Liver (tissue), 9 donors: ENCODE data around the gene RANBP3. TPM values are rescaled to one million over a fixed set of nuclear protein-coding genes. Genes with fewer than 3 reads are reported as not detected.

Source experiments
- DNase-seq: peaks from one replicate; pipeline ENCODE4 v3.0.0-alpha.2; 2017; ENCODE audit warnings: low spot score
- H3K27ac ChIP-seq, 2 donors: one replicate each; pipeline ENCODE4 v1.7.0; 2013; ENCODE audit warnings: inconsistent platforms in 2 of 2, low read length in 2 of 2, control low read depth in 1 of 2, low read depth in 1 of 2, mild to moderate bottlenecking in 1 of 2
- H3K27me3 ChIP-seq, 4 donors: one replicate each; pipeline versions ENCODE4 v1.6.1 to v1.7.0; 2013; ENCODE audit warnings: low read length in 3 of 4, inconsistent platforms in 1 of 4, mild to moderate bottlenecking in 1 of 4, moderate library complexity in 1 of 4; ENCODE audit not compliant: control insufficient read depth in 4 of 4, insufficient read depth in 4 of 4
- H3K36me3 ChIP-seq, 4 donors: one replicate each; pipeline versions ENCODE4 v1.6.1 to v1.7.0; 2013; ENCODE audit warnings: low read length in 3 of 4, mild to moderate bottlenecking in 3 of 4, low read depth in 1 of 4, moderate library complexity in 1 of 4; ENCODE audit not compliant: control insufficient read depth in 4 of 4, insufficient read depth in 3 of 4
- H3K4me1 ChIP-seq, 4 donors: one replicate each; pipeline versions ENCODE4 v1.6.1 to v1.7.0; 2013; ENCODE audit warnings: low read length in 3 of 4, mild to moderate bottlenecking in 3 of 4, moderate library complexity in 1 of 4; ENCODE audit not compliant: control insufficient read depth in 4 of 4, insufficient read depth in 4 of 4
- H3K4me3 ChIP-seq, 3 donors: one replicate each; pipeline versions ENCODE4 v1.6.1 to v1.7.0; 2013; ENCODE audit warnings: low read length in 3 of 3, control low read depth in 1 of 3, low read depth in 1 of 3, mild to moderate bottlenecking in 1 of 3
- H3K9ac ChIP-seq, 2 donors: one replicate each; pipeline ENCODE4 v1.7.0; 2013; ENCODE audit warnings: low read length in 2 of 2, mild to moderate bottlenecking in 2 of 2, moderate library complexity in 2 of 2, control low read depth in 1 of 2, low read depth in 1 of 2
- H3K9me3 ChIP-seq, 4 donors: one replicate each; pipeline versions ENCODE4 v1.6.1 to v1.7.0; 2013; ENCODE audit warnings: low read length in 3 of 4; ENCODE audit not compliant: control insufficient read depth in 4 of 4
- ATF3 ChIP-seq: IDR thresholded peaks from 2 replicates; pipeline ENCODE4 v1.6.1; 2016; ENCODE audit warnings: antibody characterized with exemption
- CTCF ChIP-seq: fragments of 150-350 bp; IDR thresholded peaks from 2 replicates; pipeline ENCODE4 v1.5.1; 2017; ENCODE audit warnings: improper control_type of control experiment, low read depth, low read length; ENCODE audit not compliant: missing input control
- EGR1 ChIP-seq, 2 donors: IDR thresholded peaks; 2 replicates each; pipeline ENCODE4 v1.6.1; 2016 to 2018; ENCODE audit warnings: antibody characterized with exemption in 2 of 2, low read depth in 2 of 2
- FOXA1 ChIP-seq: IDR thresholded peaks from 2 replicates; pipeline ENCODE4 v1.6.1; 2016; ENCODE audit warnings: antibody characterized with exemption
- FOXA2 ChIP-seq: IDR thresholded peaks from 2 replicates; pipeline ENCODE4 v1.6.1; 2016; ENCODE audit warnings: antibody characterized with exemption
- GABPA ChIP-seq, 2 donors: IDR thresholded peaks in 1 of 2; conservative IDR thresholded peaks in 1 of 2; 2 replicates each; pipeline ENCODE4 v1.6.1; 2016; ENCODE audit warnings: antibody characterized with exemption in 2 of 2, mild to moderate bottlenecking in 1 of 2, moderate library complexity in 1 of 2
- HNF4A ChIP-seq, 2 donors: conservative IDR thresholded peaks; 2 replicates each; pipeline ENCODE4 v1.6.1; 2016; ENCODE audit warnings: antibody characterized with exemption in 2 of 2, mild to moderate bottlenecking in 2 of 2
- HNF4G ChIP-seq: IDR thresholded peaks from 2 replicates; pipeline ENCODE4 v1.6.1; 2016; ENCODE audit warnings: antibody characterized with exemption
- JUND ChIP-seq, 2 donors: IDR thresholded peaks; 2 replicates each; pipeline ENCODE4 v1.6.1; 2016; ENCODE audit warnings: antibody characterized with exemption in 2 of 2
- NR2F2 ChIP-seq: IDR thresholded peaks from 2 replicates; pipeline ENCODE4 v1.6.1; 2016; ENCODE audit warnings: antibody characterized with exemption
- RAD21 ChIP-seq, 2 donors: IDR thresholded peaks; 2 replicates each; pipeline ENCODE4 v1.6.1; 2016; ENCODE audit warnings: antibody characterized with exemption in 2 of 2, mild to moderate bottlenecking in 2 of 2
- REST ChIP-seq: IDR thresholded peaks from 2 replicates; pipeline ENCODE4 v1.6.1; 2016; ENCODE audit warnings: antibody characterized with exemption, mild to moderate bottlenecking
- RXRA ChIP-seq, 2 donors: IDR thresholded peaks; 2 replicates each; pipeline ENCODE4 v1.6.1; 2017 to 2018; ENCODE audit warnings: antibody characterized with exemption in 2 of 2, mild to moderate bottlenecking in 1 of 2
- SP1 ChIP-seq: IDR thresholded peaks from 2 replicates; pipeline ENCODE4 v1.6.1; 2018; ENCODE audit warnings: antibody characterized with exemption, mild to moderate bottlenecking
- YY1 ChIP-seq: IDR thresholded peaks from 2 replicates; pipeline ENCODE4 v1.6.1; 2016; ENCODE audit warnings: antibody characterized with exemption, mild to moderate bottlenecking
- ZBTB33 ChIP-seq: IDR thresholded peaks from 2 replicates; pipeline ENCODE4 v1.6.1; 2016; ENCODE audit warnings: antibody characterized with exemption
- WGBS: extraction: QIAGEN DNeasy Blood & Tissue Kit; methylation state at CpG from one replicate; pipeline ENCODE4 v1.1.7; 2013; 5-methylcytosine and 5-hydroxymethylcytosine counted together
- polyA plus RNA-seq, 2 donors: library from polyadenylated mRNA; stranded (reverse) in 1 of 2; unstranded in 1 of 2; fragments of 200-250 nt in 1 of 2; fragments of >200 nt in 1 of 2; fragmentation: Nextera tagmentation in 1 of 2; extraction: Ambion mirVana in 1 of 2; gene quantifications; one replicate each; pipeline versions ENCODE4 v1.2.1 to v1.2.3, GENCODE V29; 2013 to 2015
- total RNA-seq, 2 donors: library from RNA; depleted of rRNA; stranded (reverse); fragments of >200 nt; gene quantifications; one replicate each; pipeline ENCODE4 v1.2.3, GENCODE V29; 2014
- donor health status: healthy.
- donor health status: healthy.
- donor health status: healthy.
- donor health status: healthy.
- donor health status: healthy.

The RANBP3 gene
- total and polyA plus RNA-seq, 4 donors: 10.0 to 23.3 (median 20.7) TPM

GRCh38 chr19:5973376-5973775, 4.6 kb downstream of the RANBP3 start:
- 97% methylated on average over 5 of the region's 5 CpGs for WGBS
- Histone ChIP-seq H3K4me3 (no peak overlapping the region), H3K9ac (no peak overlapping the region), H3K27ac (no peak overlapping the region), H3K4me1 (peaks cover 6 to 35% (median 24%) of the 10 kb centered on the region in 4 donors), H3K36me3 (peaks cover 0 to 3% (median 1%) of the 10 kb centered on the region in 4 donors), H3K9me3 (no peaks in the 10 kb centered on the region), H3K27me3 (no peaks in the 10 kb centered on the region)
- DNase-seq: no peak
- TF ChIP-seq ZBTB33 (no peak), RXRA (IDR thresholded peaks at IDR 0.05) (no peak), JUND (IDR thresholded peaks at IDR 0.05) (no peak), YY1 (no peak), HNF4G (no peak), EGR1 (IDR thresholded peaks at IDR 0.05; ENCODE audit: low read depth in 2 of 2) (no peak), CTCF (no peak), FOXA1 (no peak), REST (no peak), ATF3 (no peak), RAD21 (IDR thresholded peaks at IDR 0.05) (no peak), NR2F2 (no peak), GABPA (IDR thresholded peaks at IDR 0.05 in 1 of 2, conservative IDR thresholded peaks at IDR 0.05 in 1 of 2) (no peak), FOXA2 (no peak), SP1 (no peak), HNF4A (conservative IDR thresholded peaks at IDR 0.05) (no peak)

- WGBS: 86% methylated on average over 9 of the region's 9 CpGs
- Histone ChIP-seq H3K27me3 (no peaks in the 10 kb centered on the region), H3K9ac (no peak overlapping the region), H3K27ac (no peak overlapping the region), H3K4me3 (no peak overlapping the region), H3K9me3 (no peaks in the 10 kb centered on the region), H3K36me3 (peaks cover 0 to 3% (median 1%) of the 10 kb centered on the region in 4 donors), H3K4me1 (peaks cover 8 to 43% (median 28%) of the 10 kb centered on the region in 4 donors)
- TF ChIP-seq REST (peak; percentile 95), ZBTB33 (no peak), JUND (IDR thresholded peaks at IDR 0.05) (no peak), RXRA (IDR thresholded peaks at IDR 0.05) (no peak)
- no peak for DNase-seq
Observed at GRCh38 chr19:5972355-5972731, 5.6 kb downstream of the RANBP3 start.
